ENCODE measurements around the gene PTX4.

The PTX4 gene

DNA sequence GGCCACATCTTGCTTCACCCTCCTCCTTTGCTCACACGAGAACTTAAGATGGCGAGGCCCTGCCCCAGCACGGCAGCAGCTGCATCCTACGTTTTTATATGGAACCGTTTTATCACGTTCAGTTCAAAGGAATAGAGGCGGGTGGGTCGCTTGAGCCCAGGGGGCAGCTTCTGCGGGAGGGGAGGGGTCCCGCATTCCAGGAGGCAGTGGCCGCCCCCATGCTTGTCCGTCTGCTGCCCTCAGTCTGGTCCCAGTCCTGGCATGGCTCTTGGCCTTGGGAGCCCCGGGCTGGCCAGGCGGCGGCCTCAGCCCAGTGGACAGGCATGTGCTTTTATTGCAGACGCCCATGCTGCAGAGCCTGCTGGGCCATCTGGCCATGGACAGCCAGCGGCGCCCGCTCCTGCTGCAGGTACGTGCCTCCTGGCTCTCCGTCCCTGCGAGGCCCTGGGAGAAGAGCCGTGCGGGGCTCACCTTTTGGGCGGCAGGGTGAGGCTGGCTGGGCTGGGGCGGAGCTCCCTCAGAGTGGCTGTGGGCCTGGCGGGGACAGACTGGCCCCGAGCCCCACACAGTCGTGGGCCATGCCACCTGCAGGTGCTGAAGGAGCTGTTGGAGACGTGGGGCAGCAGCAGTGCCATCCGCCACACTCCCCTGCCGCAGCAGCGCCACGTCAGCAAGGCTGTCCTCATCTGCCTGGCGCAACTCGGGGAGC, 11.2 kb upstream of the PTX4 start:
- H3K36me3 Mint-ChIP-seq = peaks cover 32 to 40% of the 10 kb centered on the region in 2 donors
- no peaks in the 10 kb centered on the region for H3K9me3 Mint-ChIP-seq
- H3K27me3 Mint-ChIP-seq = no peaks in the 10 kb centered on the region
- H3K4me3 Mint-ChIP-seq = no peak overlapping the region
- ATAC-seq (replicated peaks) = no peak
- H3K4me1 Mint-ChIP-seq = peaks cover 0 to 4% of the 10 kb centered on the region in 2 donors
- DNase-seq = no peak
- H3K27ac Mint-ChIP-seq = no peak overlapping the region

DNA sequence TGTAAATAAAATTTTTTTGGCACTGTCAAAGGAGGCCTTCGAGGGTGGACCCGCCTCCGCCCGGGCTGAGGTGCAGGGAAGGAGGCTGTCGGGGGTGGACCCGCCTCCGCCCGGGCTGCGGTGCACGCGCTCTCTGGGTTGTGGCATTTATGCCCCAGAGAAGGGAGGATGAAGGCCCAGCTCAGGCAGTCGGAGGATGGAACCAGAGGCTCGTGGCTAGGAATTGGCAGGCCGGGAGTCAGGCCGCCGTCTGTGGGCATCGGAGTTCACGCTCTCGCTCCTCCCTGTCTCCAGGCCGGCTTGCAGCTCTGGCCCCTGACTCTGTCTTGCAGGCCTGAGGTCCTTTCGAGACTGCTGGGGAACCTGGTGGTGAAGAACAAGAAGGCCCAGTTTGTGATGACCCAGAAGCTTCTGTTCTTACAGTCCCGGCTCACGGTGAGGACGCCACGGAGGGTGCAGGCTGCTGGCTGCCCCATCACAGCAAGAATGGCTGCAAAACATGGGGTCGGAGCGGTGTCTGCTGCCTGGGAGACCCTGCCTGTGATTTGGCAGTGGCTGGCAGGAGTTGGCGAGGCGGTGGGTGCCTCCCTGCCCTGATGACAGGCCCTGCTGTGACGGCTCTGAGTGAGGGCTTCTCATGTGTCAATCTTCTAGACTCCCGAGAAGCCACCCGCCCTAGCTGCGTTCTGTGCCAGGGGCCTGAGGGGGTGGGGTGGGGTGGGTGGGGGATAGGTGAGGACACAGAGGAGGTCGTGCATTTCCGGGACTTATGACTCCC, 10.3 kb upstream of the PTX4 start:
- Mint-ChIP-seq H3K27ac (no peak overlapping the region), H3K36me3 (peaks cover 32 to 37% of the 10 kb centered on the region in 2 donors), H3K9me3 (no peaks in the 10 kb centered on the region), H3K4me1 (peaks cover 4 to 7% of the 10 kb centered on the region in 2 donors), H3K4me3 (no peak overlapping the region), H3K27me3 (no peaks in the 10 kb centered on the region)
- DNase-seq (no peak), ATAC-seq (replicated peaks) (no peak)

DNA sequence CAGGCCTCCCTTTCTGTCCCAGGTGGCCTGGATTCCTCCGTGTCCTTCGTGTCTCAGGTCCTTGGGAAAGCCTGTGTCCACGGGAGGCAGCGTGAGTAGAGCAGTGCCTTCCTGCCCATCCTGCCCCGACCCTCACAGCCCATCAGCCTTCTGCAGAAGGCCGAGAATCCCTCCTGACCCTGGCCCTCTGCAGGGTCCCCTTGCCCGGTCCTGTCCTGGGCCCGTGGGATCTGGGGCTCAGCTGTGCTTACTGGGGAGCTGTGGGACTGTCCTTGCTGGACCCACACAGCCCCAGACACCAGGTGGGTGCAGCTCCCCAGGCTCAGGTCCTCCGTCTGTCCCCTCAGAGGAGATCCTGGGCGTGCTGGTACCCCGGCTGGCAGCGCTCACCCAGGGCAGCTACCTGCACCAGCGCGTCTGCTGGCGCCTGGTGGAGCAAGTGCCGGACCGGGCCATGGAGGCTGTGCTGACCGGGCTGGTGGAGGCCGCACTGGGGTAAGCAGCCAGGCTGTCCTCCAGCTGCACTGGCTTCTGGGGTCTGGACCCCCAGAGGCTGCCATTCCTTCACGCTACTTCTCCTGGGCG, 8.4 kb upstream of the PTX4 start:
- Mint-ChIP-seq H3K4me3 (no peak overlapping the region), H3K36me3 (peaks cover 23 to 31% of the 10 kb centered on the region in 2 donors), H3K9me3 (no peaks in the 10 kb centered on the region), H3K27me3 (no peaks in the 10 kb centered on the region), H3K27ac (peak overlapping the region; percentile 31), H3K4me1 (peaks cover 9 to 20% of the 10 kb centered on the region in 2 donors)
- ATAC-seq (replicated peaks) (no peak), DNase-seq (no peak)

DNA sequence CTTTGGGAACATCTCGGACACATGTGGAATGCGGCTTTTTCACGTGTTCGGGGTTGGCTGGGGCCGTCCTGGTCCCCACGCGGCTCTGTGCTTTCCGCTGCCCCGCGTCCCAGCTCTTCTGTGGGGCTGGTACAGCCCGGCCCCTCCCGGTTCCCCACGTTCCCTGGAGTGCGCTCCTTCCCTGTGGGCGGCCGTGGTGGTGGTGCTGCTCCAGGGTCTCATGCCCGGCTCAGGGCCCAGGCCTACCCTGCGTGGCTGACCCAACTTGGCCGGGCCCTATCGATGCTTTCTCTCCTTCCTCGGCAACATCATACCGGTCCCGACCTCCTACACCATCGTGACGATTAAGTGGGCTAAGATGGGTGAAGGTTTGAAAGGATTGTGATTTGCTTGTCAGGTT, 7.7 kb upstream of the PTX4 start:
- DNase-seq = no peak
- H3K27me3 Mint-ChIP-seq = no peaks in the 10 kb centered on the region
- H3K4me1 Mint-ChIP-seq = peaks cover 9 to 21% of the 10 kb centered on the region in 2 donors
- H3K9me3 Mint-ChIP-seq = no peaks in the 10 kb centered on the region
- ATAC-seq (replicated peaks) = no peak
- H3K27ac Mint-ChIP-seq = no peak overlapping the region
- H3K4me3 Mint-ChIP-seq = no peak overlapping the region
- H3K36me3 Mint-ChIP-seq = peaks cover 19 to 26% of the 10 kb centered on the region in 2 donors

DNA sequence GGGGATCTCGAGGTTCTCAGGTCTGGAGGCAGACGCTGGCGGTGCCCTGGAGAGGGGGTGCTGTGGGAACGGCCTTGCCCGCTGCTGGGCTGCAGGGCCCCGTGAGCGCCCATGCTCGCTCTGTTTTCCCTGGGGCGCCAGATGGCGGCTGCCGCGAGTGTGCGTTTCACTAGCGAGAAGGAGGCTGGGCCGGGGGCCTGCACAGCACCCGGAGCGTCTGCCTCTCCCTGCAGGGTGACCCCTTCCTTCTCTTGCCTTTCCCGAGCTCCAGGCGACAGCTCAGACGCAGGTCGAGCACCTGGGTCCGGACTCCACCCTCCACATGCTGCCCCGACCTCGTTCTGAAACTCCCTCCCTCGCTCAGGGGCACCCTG, 7.1 kb upstream of the PTX4 start:
- Mint-ChIP-seq H3K27ac (peak overlapping the region; percentile 31), H3K9me3 (no peaks in the 10 kb centered on the region), H3K4me1 (peaks cover 9 to 21% of the 10 kb centered on the region in 2 donors), H3K4me3 (no peak overlapping the region), H3K36me3 (peaks cover 19 to 25% of the 10 kb centered on the region in 2 donors), H3K27me3 (no peaks in the 10 kb centered on the region)
- ATAC-seq (replicated peaks) (no peak), DNase-seq (no peak)

DNA sequence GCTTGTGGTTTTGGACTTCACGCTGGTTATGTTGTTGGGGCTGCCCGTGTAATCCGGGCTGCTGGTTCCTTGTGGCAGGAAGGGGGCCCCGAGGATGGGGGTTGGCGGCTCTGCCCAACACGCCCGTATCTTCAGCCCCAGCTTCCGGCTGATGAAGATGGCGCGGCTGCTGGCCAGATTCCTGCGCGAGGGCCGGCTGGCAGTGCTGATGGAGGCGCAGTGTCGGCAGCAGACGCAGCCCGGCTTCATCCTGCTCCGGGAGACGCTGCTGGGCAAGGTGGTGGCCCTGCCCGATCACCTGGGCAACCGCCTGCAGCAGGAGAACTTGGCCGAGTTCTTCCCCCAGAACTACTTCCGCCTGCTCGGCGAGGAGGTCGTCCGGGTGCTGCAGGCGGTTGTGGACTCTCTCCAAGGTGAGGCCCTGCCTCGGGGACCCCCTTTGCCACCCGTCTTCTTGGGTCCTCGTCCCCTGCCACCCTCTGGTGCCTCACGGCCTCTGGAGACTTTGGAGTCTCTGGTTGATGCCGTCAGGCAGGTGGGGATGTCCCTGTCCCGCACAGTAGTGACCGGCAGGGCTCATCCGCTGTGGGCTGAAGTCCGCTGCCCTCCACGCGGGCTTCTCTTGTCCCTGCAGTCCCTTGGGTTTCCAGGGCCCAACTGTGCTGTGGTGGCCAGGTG, 6.6 kb upstream of the PTX4 start:
- ATAC-seq (replicated peaks) = no peak
- Mint-ChIP-seq H3K4me3 (peak overlapping the region; percentile 21 to 39), H3K27me3 (no peaks in the 10 kb centered on the region), H3K36me3 (peaks cover 19 to 25% of the 10 kb centered on the region in 2 donors), H3K4me1 (peaks cover 9 to 21% of the 10 kb centered on the region in 2 donors), H3K27ac (no peak overlapping the region), H3K9me3 (no peaks in the 10 kb centered on the region)
- no peak for DNase-seq

DNA sequence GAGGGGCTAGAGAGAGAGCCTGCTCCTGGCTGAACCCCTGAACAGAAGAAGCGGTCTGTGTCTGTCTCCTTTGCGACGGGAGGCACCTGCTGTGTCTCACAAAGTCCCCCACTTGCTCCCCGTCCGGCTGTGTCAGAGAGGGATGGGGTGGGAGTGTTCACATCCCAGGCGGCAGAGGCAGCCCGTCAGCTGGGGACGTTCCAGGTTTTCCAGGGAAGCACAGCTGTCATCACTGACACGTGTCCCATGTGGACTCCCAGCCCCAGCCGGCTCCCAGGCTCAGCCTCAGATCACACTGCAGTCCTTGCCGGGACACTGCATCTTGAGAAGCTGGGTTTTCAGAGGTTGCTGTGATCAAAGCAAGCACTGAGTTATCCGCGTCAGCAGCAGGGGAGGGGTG, 6.0 kb upstream of the PTX4 start:
- DNase-seq (no peak), ATAC-seq (replicated peaks) (no peak)
- Mint-ChIP-seq H3K27ac (peak overlapping the region; percentile 100), H3K4me3 (peak overlapping the region; percentile 95 to 99), H3K36me3 (peaks cover 19 to 25% of the 10 kb centered on the region in 2 donors), H3K9me3 (no peaks in the 10 kb centered on the region), H3K27me3 (no peaks in the 10 kb centered on the region), H3K4me1 (peaks cover 9 to 21% of the 10 kb centered on the region in 2 donors)

DNA sequence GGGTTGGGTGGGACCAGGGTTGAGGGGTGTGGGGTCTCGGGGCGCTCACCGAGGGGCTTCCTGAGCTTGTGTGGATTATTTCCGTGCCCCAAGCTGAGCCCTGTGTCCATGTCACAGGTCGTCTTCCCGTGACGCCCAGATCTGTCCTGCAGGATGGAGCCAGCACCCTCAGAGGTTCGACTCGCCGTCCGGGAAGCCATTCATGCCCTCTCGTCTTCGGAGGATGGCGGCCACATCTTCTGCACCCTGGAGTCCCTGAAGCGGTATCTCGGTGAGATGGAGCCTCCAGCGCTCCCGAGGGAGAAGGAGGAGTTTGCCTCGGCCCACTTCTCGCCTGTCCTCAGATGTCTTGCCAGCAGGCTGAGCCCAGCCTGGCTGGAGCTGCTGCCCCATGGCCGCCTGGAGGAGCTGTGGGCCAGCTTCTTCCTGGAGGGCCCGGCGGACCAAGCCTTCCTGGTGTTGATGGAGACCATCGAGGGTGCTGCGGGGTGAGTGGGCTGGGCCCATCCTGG, 5.4 kb upstream of the PTX4 start:
- Mint-ChIP-seq H3K4me1 (peaks cover 9 to 21% of the 10 kb centered on the region in 2 donors), H3K36me3 (peaks cover 19 to 25% of the 10 kb centered on the region in 2 donors), H3K27me3 (no peaks in the 10 kb centered on the region), H3K4me3 (peak overlapping the region; percentile 95 to 99), H3K27ac (peak overlapping the region; percentile 100), H3K9me3 (no peaks in the 10 kb centered on the region)
- DNase-seq (no peak), ATAC-seq (replicated peaks) (no peak)

DNA sequence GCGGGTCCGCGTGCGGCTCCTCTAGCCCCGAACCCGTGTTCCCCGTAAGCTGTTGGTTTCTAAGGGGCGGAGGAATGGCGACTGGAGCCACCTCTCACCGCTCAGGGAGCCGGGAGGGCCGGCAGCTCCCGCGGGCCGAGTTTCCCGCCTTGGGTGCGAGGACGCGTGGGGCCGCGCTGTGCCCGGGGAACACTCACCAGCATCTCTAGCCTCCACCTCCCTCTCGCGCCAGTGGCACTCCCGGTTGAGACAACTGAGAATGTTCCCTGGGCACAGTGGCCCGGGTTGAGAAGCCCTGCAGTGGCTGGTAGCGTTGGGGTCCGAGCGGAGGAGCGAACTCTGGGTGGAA, 5.0 kb upstream of the PTX4 start:
- H3K27me3 Mint-ChIP-seq = no peaks in the 10 kb centered on the region
- no peaks in the 10 kb centered on the region for H3K9me3 Mint-ChIP-seq
- DNase-seq (no peak), ATAC-seq (replicated peaks) (peak; percentile 38 to 41)
- H3K4me1 Mint-ChIP-seq = peaks cover 9 to 21% of the 10 kb centered on the region in 2 donors
- H3K27ac Mint-ChIP-seq = peak overlapping the region; percentile 100
- peaks cover 18 to 23% of the 10 kb centered on the region in 2 donors for H3K36me3 Mint-ChIP-seq
- peak overlapping the region; percentile 95 to 99 for H3K4me3 Mint-ChIP-seq

DNA sequence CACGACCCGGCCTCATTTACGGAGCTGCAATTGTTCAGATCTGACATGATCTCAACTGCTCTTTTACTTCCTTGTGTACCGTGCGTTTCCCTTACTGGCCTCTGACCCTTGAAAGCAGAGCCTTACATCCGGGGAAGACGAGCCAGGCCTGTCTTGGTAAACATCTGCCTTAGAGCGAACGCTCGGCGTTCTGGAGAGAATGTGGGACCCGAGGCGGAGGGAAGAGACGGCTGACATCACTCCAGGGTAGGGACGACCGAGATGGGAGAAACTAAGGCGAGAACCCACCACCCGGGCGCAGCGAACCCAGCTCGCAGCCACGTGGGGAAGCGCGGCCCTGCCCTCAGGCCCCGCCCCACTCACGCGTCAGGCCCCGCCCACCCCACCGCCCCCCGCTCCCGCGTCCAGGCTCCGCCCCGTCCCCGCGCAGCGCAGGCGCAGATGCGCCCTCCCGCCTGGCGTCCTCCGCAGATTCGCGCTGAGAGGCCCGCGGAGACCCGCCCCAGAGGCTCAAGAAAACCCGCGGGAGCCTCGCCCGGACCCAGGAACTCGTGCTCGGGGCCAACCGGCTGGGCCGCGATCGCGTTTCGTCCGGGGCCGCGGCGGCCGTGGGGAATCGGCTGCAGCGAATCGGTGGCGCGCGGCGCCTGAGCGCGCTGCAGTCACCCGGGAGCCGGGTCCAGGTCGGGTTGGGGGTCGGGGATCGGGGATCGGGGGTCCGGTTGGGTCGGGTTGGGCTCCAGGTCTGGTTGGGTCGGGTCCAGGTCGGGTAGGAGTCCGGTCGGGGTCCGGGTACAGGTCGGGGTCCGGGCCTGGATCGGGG, 4.4 kb upstream of the PTX4 start, which contains the start of gene TELO2:
Gene TELO2 (plus strand): TSS at position 438 of the 823 bp plus-strand sequence. CDS start 922 bp downstream, outside the sequence.
- Mint-ChIP-seq H3K27ac (peak within 1 kb of the TSS; percentile 100), H3K27me3 (no peaks in the 10 kb centered on the region), H3K4me3 (peak within 1 kb of the TSS; percentile 95 to 99), H3K9me3 (no peaks in the 10 kb centered on the region), H3K36me3 (peaks cover 12 to 18% of the 10 kb centered on the region in 2 donors), H3K4me1 (peaks cover 12 to 21% of the 10 kb centered on the region in 2 donors)
- DNase-seq (peak; percentile 78), ATAC-seq (replicated peaks) (peak; percentile 89)

DNA sequence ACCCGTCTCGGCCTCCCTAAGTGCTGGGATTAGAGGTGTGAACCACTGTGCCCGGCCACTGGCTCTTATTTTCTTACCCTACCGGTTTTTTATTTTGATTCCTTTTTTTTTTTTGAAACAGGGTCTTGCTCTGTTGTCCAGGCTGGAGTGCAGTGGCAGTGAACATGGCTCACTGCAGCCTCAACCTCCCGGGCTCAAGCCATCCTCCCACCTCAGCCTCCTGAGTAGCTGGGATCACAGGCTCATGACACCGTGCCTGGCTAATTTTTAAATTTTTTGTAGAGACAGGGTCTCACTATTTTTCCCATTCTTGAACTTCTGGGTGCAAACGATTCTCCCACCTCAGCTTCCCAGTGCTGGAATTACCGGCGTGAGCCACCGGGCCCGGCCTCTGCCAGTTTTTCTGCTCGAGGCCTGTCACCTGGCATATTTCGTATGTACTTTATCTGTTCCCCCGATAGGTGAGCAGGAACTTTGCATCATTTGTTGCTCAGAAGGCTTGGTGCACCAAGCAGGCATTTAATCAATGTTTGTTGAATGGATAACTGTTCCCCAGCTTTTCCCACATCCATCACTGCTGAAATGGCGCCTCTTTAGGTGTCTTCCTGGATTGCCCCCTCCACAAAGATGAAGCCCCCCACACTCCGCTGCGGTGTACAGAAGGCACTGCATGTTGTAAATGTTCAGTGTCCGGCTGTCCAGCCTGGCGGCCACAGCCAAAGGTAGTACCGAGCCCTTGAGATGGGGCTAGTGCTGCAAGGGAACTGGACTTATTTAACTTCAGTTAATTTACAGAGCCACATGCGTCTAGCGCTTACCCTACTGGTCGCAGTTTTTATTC, 3.6 kb upstream of the PTX4 start:
- H3K4me3 Mint-ChIP-seq = peak overlapping the region; percentile 95 to 99
- H3K9me3 Mint-ChIP-seq = no peaks in the 10 kb centered on the region
- peaks cover 7 to 12% of the 10 kb centered on the region in 2 donors for H3K36me3 Mint-ChIP-seq
- ATAC-seq (replicated peaks) = no peak
- peak overlapping the region; percentile 100 for H3K27ac Mint-ChIP-seq
- H3K4me1 Mint-ChIP-seq = peaks cover 12 to 21% of the 10 kb centered on the region in 2 donors
- no peak for DNase-seq
- no peaks in the 10 kb centered on the region for H3K27me3 Mint-ChIP-seq

DNA sequence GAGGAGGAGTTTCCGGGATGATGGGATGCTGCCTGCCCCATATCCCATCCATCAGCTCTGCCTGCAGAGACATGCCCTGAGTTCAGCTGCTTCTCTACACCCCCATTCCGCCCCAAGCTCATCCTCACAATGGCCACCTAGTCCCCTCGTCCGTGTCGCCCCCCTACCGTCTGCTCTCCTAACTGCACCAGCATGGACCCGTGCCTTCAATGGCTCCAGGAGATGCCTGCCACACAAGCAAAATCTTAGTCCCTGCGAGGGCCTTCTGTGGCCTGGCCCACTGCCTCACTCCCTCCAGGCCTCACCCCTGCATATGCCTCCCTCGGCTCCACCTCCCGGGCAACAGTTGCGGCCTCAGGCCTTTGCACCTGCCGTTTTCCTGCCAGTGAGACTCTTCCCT, 2.6 kb upstream of the PTX4 start:
- Mint-ChIP-seq H3K27me3 (no peaks in the 10 kb centered on the region), H3K9me3 (no peaks in the 10 kb centered on the region), H3K4me1 (peaks cover 8 to 21% of the 10 kb centered on the region in 2 donors), H3K36me3 (peaks cover 0 to 6% of the 10 kb centered on the region in 2 donors), H3K4me3 (no peak overlapping the region), H3K27ac (peak overlapping the region; percentile 26)
- ATAC-seq (replicated peaks) (no peak), DNase-seq (no peak)

DNA sequence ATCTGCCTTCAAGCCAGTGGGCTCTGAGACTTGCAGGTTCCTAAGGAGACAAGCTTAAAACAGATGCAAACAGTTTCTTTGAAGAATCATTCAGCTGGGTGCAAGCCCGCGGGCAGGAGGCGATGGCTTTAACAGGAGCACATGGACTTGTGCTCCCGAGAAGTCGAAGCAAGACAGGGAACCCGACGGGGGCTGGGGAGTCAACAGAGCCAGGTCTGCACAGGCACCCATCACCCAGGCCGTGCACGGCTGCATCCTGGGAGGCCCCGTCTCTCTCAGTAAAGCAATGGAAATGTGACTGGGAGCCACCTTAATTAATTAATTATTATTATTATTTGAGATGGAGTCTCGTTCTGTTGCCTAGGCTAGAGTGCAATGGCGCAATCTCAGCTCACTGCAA, 333 bp upstream of the PTX4 start:
- Mint-ChIP-seq H3K9me3 (no peaks in the 10 kb centered on the region), H3K36me3 (peaks cover 0 to 3% of the 10 kb centered on the region in 2 donors), H3K4me3 (no peak overlapping the region), H3K27me3 (no peaks in the 10 kb centered on the region), H3K27ac (no peak overlapping the region), H3K4me1 (peaks cover 6 to 17% of the 10 kb centered on the region in 2 donors)
- ATAC-seq (replicated peaks) (no peak), DNase-seq (no peak)

Measured in stimulated activated naive B cell treated with anti-CD40 and anti-IgM and Interleukin-4, amounts not matched to agents 10 μg/mL and 1 μg/mL and 100 μg/mL, for 72 hours (primary cell).